HG03520 (cell line): ENCODE measurements around the gene MBP.
A peak's percentile ranks its signal among the peaks of the same experiment; 100 is the strongest.

Experiments used
- ATAC-seq: cut with Tn5 transposase; IDR thresholded peaks from one replicate; pipeline ENCODE4 v1.9.1; 2021; ENCODE audit warnings: mild to moderate bottlenecking, moderate library complexity; ENCODE audit not compliant: unreplicated experiment

The MBP gene

DNA sequence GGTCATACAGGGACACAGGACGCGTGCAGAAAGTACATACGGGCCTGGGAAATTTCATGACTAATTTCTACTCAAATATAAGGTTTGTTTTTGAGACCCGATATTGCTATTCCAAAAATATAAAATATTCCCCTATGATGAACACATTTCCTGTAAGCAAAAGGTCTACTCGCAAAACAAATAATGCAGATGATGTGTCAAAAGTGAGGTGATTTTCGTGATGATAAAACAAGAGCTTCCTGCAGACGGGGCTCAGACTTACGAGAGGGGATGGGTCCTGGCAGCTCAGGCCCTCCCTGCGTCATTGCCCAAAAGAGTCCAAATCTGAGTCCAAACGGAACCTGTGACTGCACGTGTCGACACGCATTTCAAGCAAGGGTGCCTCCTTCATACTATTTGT is 62.7 kb downstream of the MBP start:
- ATAC-seq: no peak

DNA sequence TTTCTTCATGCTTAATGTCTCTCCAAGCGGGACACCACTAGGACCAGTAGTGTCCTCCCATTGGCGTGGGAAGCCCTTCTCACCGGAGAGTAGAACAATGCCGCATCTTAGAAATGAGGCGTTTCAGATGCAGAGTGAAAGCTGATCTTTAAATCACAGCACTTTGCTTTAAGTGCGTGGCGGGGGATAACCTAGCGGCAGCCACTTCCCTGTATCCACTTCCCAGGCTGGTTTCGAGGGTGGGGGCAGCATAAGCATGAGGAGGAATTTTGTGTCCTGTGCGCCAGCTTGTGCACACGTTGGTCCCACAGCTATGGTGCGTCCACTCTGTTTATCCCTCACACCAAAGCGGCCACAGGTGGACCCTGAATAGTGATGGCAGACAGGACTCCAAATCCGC is 63.1 kb downstream of the MBP start:
- no peak for ATAC-seq

DNA sequence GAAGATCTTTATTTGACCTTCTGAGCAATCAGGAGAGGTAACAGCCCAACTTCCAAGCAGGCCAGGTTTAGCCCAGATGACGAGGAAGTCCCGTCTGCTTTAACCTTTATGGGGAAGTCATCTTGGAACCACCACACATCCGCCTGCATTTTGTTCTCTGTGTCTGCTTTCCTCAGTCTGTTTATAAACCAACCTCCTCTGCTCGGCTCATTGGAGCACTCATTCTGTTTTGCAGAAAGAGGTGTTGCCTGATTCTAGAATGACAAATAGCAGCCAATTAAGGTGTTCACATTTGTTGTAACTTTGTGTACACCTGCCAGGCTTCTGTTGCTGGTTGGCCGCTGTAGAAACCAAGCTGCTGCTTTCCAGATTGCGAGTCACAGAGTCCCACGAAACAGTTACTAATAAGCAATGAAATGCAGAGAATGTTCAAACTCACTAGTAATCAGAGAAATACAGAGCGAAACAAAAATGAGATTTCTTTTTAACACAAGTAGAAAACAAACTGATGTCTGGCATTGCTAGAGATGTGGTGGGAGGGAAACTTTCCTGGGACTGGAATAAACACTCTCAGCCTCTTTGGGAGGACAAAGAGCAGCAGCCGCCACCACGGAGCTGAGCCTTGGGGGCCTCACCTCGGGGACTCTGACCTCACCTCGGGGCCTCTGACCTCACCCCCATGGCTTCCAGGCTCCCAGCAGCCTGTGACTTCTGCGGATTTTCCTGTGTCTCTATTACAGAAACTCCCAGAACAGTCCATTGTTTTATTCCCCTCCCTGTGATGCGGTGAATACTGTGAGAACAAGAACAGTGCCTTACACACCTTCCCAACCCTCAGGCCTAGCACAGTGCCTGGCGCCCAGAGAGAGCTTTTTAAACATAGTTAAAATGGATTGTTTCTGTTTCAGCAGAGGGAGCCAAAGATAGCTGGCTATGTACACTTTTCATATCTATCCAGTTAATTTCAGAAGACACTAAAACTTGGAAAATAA is 64.0 kb downstream of the MBP start:
- ATAC-seq: peak; percentile 40

DNA sequence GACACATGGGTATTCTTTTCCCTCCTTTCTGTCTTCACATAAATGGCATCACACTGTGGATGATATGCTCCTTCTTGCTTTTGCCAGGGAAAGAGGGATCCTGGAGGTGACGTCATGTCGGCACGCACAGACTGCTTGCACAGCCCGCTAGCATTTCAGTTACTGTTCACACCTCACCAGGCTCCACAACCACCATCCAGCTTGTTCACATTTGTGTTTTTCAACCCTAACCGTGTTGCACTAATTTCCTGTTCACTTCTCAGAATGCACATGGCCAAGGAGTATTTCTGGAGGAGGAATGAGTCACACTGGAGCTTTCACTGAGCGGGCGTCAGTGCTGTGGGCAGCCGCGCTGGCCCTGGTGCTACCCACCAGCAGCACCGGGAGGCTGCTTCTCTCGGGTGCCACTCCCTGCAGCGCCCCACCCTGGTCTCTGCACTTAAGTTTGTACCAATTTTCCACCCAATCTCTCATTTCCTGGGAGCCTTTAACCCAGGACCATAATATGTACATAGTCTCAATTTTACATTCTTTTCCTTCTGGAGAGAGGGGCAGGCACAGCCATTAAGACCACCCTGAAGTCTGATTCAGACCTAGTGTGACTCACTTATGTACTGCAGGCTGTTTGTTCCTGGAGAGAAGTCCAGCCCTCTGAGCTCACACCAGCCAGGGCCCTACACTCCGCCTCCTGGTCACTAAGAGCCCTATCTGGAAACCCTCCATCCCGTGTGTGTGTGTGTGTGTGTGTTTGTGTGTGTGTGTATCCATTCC is 65.1 kb downstream of the MBP start:
- peak; percentile 27 for ATAC-seq

DNA sequence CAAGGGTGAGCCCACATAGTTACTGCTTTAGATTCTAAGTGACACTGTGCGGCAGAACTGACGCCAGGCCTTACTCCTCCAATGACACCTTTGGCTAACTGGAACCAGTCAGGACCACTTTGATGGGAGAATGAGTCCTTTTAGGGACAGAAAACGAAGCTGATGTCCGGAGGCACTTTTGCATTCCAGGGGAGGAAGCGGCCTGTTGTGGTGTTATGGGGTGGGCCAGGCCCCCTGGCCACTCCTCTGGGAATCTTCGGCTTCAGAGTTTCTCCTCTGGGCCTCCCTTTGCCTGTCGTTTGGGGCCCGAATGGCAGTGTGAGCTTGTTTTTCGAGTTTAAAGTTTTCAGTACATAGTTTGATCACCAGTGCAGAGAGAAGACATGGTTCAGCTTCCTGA is 65.9 kb downstream of the MBP start:
- no peak for ATAC-seq

DNA sequence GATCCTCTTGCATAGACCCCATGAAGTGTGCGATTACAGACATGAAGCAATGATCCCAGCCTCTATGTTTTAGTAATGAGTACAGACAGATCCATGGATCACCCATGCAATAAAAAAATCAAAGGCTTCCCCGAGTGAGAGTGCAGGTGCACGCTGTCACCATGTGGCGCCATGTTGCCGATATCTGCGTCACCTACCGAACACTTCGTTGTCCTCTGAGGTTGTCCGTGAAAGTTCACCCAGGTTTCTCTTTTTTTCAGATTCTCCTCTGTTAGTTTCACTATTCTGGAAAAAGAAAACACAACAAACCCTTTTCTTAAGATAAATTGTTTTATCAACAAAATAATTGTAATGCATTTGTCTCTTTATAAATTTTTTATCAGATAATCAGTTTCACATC is 66.5 kb downstream of the MBP start:
- no peak for ATAC-seq

DNA sequence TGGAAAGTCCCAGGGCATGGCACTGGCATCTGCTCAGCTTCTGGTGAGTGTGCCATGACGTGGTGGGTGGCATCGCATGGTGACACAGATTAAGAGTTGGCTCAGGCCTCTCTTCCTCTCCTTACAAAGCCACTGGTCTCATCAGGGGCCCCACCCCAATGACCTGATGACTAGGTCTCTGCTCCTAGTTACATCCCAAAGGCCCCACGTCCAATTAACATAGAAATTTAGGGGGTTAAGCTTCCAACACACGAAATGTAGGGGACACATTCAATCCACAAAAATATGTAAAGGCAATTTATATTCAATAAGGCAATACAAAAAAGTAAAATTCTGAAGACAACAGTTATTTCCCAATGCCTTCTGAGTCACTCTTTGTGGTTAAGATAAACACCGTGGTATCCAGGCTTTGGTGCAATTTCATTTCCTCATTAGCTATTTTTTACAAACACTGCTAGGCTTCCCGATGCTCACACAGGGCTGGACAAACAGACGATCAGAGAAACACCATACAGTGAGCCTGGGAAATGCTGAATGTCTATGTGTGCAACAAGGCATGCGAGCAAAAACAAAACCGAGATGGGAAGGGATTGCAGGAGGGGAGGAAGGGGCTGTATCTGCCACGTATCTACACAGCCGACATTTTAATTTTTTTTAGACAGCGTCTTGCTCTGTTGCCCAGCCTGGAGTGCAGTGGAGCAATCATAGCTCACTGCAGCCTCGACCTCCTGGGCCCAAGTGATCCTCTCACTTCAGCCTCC is 67.2 kb downstream of the MBP start:
- peak; percentile 20 for ATAC-seq

DNA sequence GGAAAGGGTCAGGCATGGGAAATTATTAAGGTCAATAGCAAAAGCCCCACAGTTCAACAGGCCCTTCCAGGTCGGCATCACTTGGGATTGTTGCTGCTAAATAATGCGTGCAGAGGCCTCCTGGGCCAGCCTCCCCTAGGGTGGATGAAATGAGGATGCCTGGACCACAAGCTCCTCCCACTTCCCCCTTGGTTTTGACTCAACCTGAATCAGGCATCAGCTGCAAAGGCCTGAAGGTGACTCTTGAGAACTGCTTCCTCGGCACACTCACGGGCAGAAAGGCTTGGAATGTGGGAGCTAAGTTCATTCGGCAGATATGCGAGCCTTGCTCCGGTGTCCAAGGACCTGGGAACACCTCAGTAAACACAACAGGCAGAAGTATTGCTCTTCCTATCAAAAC is 69.3 kb downstream of the MBP start:
- peak; percentile 40 for ATAC-seq

DNA sequence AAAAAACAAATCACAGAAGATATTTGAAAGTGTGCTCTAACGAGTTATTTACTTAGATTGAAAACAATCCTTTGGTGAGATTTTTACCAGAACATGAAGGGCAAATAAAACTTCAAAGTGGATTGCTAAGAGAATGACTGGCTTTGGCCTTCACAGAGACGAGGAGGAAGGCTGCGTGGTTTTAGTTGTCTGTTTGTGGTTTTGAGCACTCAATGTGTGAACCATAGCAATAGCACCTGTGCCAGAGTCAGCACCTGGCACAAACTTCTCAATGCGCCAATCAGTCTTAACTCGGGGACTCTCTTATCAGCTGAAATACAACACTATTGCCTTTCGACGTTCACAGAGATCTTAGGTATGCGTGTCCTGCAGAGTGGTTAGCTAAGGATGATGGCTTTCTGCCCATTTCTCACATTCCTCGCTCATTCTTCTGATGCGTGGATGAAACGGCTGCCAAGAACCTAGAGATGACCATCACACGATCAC is 70.0 kb downstream of the MBP start:
- ATAC-seq: peak; percentile 52

DNA sequence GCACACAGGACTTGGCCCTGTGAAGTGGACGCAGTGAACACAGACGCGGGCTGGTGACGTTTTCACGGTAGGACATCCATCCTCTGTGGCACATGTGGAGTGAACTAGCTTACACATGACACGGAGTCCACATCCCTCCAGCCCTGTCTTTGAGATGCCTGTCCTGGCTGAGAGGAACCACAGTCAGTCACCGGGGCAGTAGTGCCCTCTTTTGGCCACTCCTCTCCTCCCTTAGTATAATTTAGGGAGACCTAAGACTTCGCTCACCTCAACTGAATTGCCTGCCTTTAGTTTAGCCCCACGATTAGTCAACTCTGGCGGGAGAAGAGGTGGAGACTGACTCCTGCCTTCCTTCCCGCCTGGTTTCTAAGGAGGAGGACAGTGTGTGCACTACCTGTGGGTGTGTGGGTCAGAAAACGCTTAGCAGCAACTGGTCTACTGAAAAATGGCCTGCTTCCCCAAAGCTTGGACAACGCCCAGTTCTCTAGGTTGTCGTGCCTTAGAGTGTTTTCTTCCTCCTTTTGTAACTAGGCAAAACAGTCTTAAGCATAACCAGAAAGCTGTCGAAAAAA is 70.6 kb downstream of the MBP start:
- peak; percentile 43 for ATAC-seq

DNA sequence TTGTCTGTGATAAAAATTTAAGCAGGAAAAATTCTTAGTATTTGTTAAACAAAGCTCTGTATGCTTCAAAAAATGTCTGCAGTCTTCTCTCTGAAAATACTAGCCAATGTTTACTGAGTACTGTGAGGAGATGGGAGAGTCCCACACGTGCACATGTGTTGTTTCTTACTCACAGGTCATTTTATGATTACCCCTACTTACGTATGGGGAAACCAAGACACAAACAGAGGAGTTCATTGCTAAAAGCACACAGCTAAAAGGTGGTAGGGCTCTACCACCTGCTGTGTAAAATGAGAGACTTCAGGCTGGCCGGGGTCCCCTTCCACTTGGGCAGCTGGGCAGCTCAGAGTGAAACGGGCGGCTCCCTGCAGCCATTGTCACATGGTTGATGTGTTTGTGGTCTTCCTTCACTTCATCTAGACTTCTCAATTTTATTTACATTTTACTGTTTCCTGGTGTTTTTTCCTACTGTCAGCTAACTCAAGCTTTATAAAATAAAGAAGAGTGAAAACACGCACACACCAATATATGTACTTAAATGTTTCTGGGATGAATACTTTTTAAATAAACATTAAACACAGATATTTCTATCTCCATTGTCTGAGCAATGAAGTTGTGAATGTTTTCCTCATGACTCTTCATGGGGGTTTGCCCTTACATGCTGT is 71.2 kb downstream of the MBP start:
- no peak for ATAC-seq

DNA sequence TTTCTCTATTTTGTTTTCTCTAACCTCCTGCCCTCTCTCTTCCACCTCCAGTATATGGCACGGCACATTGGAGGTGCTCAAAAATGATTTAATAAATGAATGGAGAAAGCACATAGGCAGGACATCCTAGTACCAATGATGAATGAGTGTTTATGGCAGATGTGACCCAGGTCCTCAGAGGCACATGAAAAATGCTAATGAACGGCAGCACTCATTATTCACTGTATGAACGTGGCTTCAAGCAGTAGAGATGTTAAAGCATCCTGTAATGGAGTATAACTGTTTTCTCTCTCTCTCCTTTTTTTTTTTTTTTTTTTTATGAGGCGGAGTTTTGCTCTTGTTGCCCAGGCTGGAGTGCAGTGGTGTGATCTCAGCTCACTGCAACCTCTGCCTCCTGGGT is 72.4 kb downstream of the MBP start:
- ATAC-seq: no peak

DNA sequence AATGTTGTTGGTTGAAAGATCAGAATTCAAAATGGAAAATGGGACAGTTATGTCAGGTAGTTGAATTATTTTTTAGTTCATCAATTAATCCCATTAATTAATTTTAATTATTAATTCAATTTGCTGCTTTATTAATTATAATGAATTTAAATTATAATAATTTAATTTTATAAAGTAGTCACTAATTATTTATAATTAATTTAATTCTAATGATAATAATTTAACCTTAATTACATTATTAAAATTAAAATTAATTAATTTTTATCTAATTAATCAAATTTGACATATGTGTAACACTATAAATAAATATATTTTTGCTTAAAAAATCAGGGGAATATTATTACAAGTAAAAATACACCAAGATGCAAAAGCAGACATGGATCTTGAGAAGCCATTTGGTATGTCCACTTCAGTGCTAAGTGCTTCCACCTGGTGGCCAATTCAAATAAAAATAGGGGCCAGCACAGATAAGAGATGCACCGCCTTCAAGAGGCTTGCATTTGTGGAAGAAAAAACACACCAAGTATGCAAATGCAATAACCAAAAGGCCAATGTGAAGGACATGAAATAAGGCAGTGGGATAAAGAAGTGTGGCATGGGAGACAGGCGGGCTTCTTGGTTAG is 73.2 kb downstream of the MBP start:
- ATAC-seq: no peak

DNA sequence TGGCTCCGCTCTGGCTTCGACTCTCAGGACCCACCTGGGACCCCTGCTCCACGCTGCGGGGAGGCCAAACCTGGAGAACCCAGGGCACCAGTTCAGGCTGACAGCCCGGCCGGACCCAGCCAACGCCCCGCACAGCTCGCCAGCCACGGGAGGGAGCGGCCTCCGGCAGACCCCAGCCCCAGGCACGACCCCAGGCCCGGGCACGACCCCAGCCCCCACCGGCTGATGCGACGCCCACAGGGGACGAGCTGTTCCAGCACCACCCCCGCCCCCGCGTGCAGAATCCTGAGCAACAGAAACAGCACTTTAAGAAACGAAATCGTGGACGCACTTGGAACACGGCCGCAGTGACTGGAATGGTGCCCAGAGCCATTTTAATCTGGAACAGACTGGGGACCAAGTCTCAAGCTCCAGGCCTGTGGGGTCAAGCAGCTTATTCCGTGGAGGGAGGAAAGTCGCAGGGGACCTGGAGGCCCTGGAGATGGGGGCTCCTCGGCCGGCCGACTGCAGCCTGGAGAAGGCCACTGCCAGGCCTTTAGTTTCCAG is 74.2 kb downstream of the MBP start:
- no peak for ATAC-seq

DNA sequence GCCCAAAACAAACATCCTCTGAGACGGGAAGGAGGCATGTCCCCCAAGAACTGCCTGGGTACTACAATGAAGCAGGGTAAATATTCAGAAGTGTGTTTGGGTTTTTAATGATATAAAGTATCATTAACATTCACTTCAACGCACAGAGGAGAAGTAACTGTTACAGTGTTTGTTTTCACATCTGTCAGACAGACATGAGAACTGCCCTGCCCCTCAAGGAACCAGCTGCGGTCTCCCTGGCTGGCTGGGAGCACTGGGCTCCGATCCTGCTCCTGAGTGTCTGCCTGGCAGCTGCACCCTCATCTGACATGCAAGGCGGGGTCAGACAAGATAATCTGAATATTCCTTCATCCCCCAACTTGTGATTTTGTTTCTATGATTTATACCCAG is 75.6 kb downstream of the MBP start:
- no peak for ATAC-seq

DNA sequence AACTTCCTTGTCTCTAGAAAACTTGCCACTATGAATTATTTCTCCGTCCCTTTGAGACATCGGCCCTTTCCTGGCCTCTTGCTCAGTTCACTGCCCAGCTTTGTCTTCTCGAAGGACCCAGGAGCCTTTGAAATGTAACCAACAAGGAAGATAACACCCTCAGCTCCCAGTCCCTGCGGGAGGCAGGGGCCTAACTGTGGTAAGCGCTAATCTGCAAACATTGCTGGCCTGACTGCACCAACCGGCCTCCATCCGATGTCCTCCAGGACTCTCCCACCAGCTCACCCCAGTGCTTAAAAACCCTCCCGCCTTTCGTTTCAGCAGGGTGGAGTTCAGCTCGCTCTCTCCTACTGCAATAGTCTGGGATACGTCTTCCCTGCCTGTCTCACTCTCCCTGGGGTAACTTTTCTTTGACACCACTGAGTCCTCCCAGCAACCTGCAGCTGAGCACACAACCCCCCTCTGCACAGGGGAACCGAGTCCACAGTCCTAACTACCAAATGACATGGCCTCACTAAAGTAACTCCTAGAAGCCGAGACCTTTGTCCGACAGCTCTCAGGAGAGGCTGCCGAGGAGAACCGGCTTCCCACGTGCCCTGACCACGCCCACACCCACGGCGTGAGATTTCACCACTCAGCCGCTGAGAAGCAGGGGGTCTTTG is 76.1 kb downstream of the MBP start:
- ATAC-seq: no peak

DNA sequence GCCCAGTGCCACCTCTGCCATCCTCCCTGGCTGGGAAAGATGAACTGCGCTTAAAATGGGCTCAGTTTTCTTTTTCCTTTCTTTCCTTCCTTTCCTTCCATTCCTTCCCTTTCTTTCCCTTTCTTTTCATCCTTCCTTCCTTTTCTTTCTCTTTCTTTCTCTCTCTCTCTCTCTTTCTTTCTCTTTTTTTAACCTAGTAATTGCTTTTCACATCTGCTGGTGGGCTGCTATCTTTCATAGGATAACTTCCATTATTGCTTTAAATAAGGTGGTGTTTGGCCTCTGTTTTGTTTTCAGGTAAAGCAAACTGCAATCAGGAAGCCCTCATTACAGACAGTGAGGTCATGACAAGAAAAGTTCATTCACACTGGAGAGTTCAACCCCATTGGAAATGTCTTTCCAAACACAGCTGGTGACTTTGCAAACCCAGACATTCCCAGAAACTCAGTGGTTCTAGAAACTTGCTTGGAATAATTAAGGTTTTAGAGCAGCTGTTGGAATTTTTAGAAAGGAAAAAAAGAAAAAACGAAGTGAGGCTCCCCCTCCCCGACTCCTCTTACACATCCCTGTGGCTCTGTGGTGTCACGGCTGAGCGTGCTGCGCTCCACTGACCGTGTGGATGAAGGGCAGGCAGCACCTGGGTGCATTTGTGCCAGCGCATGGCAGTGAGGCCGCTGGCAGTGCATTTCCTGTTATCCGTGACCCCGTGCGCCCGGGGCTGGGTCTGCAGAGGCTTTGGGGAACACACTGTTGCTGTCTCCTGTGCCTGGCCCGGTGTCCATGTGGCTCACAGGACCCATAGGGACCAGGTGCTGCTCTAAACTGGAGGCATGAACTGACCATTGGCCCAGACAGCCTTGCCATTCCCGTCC is 76.9 kb downstream of the MBP start:
- no peak for ATAC-seq
